Measurements from ENCODE around the gene PRDM2.

GRCh38 chr1:13803546-13804239 is 103.7 kb downstream of the PRDM2 start:
- TF ChIP-seq, protein P1, sequence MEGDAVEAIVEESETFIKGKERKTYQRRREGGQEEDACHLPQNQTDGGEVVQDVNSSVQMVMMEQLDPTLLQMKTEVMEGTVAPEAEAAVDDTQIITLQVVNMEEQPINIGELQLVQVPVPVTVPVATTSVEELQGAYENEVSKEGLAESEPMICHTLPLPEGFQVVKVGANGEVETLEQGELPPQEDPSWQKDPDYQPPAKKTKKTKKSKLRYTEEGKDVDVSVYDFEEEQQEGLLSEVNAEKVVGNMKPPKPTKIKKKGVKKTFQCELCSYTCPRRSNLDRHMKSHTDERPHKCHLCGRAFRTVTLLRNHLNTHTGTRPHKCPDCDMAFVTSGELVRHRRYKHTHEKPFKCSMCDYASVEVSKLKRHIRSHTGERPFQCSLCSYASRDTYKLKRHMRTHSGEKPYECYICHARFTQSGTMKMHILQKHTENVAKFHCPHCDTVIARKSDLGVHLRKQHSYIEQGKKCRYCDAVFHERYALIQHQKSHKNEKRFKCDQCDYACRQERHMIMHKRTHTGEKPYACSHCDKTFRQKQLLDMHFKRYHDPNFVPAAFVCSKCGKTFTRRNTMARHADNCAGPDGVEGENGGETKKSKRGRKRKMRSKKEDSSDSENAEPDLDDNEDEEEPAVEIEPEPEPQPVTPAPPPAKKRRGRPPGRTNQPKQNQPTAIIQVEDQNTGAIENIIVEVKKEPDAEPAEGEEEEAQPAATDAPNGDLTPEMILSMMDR (conservative IDR thresholded peaks at IDR 0.05 in 1 of 2, IDR thresholded peaks at IDR 0.05 in 1 of 2; ENCODE audit: low read depth in 1 of 2, low read length in 2 of 2), result no peak
- no peak for TF ChIP-seq EZH2 (IDR thresholded peaks at IDR 0.05; ENCODE audit: low read length, missing control alignments)
